ENCODE measurements around the gene TMCC2. TPM values are rescaled to one million over a fixed set of nuclear protein-coding genes. Genes with fewer than 3 reads are reported as not detected.

The TMCC2 gene
- total and polyA plus RNA-seq, 12 donors, result 0.62 to 2.6 (median 1.8) TPM

- intact Hi-C loops (cut with DNase I), result no loop called here
- Histone ChIP-seq H3K4me1 (peaks cover 0 to 42% (median 21%) of the 10 kb centered on the region in 9 donors), H3K27me3 (no peaks in the 10 kb centered on the region)
These were observed 39.1 kb upstream of the TMCC2 start for GRCh38 chr1:205188596-205188995.

DNA sequence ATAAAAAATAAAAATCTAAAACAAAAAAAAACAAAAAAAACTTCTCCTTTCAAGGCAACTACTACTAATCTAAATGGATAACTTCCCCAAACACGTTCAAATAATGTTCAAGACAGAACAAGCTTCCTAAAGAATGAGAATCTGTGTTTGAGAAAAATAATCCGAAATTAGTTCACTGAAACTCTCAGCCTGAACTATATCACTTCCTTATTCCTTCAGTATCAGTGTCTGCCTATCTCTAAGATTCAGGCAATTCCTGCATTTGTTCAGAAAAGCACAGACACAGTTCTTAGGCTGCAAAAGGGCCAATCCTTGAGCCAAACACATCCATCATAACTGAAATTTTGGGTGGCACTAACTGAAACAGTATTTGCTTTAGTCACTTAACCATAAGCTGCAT is 38.6 kb upstream of the TMCC2 start:
- ATAC-seq (no peak), DNase-seq (no peak)
- H3K27ac ChIP-seq, result no peak overlapping the region
- H3K4me1 ChIP-seq, result peaks cover 0 to 36% (median 16%) of the 10 kb centered on the region in 9 donors
- H3K9me3 ChIP-seq, result no peaks in the 10 kb centered on the region
- WGBS, 2 donors, result 66 to 84% methylated on average over 2 of the region's 2 CpGs
- TF ChIP-seq CTCF (IDR thresholded peaks at IDR 0.05), result no peak
- no peaks in the 10 kb centered on the region for H3K27me3 ChIP-seq
- no peak overlapping the region for H3K4me3 ChIP-seq
- intact Hi-C loops (cut with DNase I), result no loop called here
- H3K36me3 ChIP-seq, result peaks cover 0 to 28% (median 0%) of the 10 kb centered on the region in 9 donors

More at GRCh38 chr1:205188596-205188995, 39.1 kb upstream of the TMCC2 start:
- no peak overlapping the region for H3K27ac ChIP-seq
- no peak for DNase-seq
- WGBS, 2 donors, result 62 to 94% methylated on average over 2 of the region's 2 CpGs
- H3K4me3 ChIP-seq, result no peak overlapping the region
- peaks cover 0 to 28% (median 0%) of the 10 kb centered on the region in 9 donors for H3K36me3 ChIP-seq
- TF ChIP-seq CTCF (IDR thresholded peaks at IDR 0.05), result no peak
- no peak for ATAC-seq
- H3K9me3 ChIP-seq, result no peaks in the 10 kb centered on the region

- peaks cover 0 to 29% (median 11%) of the 10 kb centered on the region in 9 donors for H3K4me1 ChIP-seq
- H3K36me3 ChIP-seq, result peaks cover 0 to 18% (median 0%) of the 10 kb centered on the region in 9 donors
- TF ChIP-seq CTCF (IDR thresholded peaks at IDR 0.05), result no peak
- no peaks in the 10 kb centered on the region for H3K27me3 ChIP-seq
- ATAC-seq (peak in 1 of 8 donors; percentile 39), DNase-seq (no peak)
- H3K9me3 ChIP-seq, result no peaks in the 10 kb centered on the region
- no peak overlapping the region for H3K4me3 ChIP-seq
- WGBS, 2 donors, result 52 to 58% methylated on average over 9 of the region's 9 CpGs
- H3K27ac ChIP-seq, result no peak overlapping the region
- intact Hi-C loops (cut with DNase I), result no loop called here
These were observed 36.7 kb upstream of the TMCC2 start for GRCh38 chr1:205190845-205191577.

GRCh38 chr1:205191622-205192021 is 36.1 kb upstream of the TMCC2 start:
- no peak overlapping the region for H3K4me3 ChIP-seq
- intact Hi-C loops (cut with DNase I), result no loop called here
- WGBS, 2 donors, result 52 to 53% methylated on average over 2 of the region's 2 CpGs

More at GRCh38 chr1:205191622-205192021, 36.1 kb upstream of the TMCC2 start:
- no peaks in the 10 kb centered on the region for H3K9me3 ChIP-seq
- ATAC-seq (no peak), DNase-seq (no peak)
- H3K4me1 ChIP-seq, result peaks cover 0 to 29% (median 11%) of the 10 kb centered on the region in 9 donors
- H3K27me3 ChIP-seq, result no peaks in the 10 kb centered on the region
- no peak overlapping the region for H3K27ac ChIP-seq
- TF ChIP-seq CTCF (IDR thresholded peaks at IDR 0.05), result no peak
- H3K36me3 ChIP-seq, result peaks cover 0 to 12% (median 0%) of the 10 kb centered on the region in 9 donors

Measured in heart right ventricle (tissue), 16 donors.